Activated CD8-positive, alpha-beta memory T cell treated with anti-CD3 and anti-CD28 coated beads, Interleukin-2, amount 50 U/mL, for 24 hours (primary cell): ENCODE results near the gene MISP.
A peak's percentile ranks its signal among the peaks of the same experiment; 100 is the strongest.
"Not testable (repeated sequence)": the region's sequence is repeated elsewhere in the genome, so short reads cannot be mapped to it uniquely, and the experiment has no call there.

ENCODE experiments used
- DNase-seq: peaks from one replicate; pipeline ENCODE4 v3.0.0-alpha.2; 2020; ENCODE audit errors: extremely low read depth

The MISP gene

GRCh38 chr19:725461-726089 lies 25.3 kb upstream of the MISP start:
- no peak for DNase-seq

GRCh38 chr19:726993-727956 lies 23.6 kb upstream of the MISP start:
- DNase-seq = no peak

- no peak for DNase-seq
These were observed 22.9 kb upstream of the MISP start for GRCh38 chr19:728011-728410.

GRCh38 chr19:729564-729963 lies 21.3 kb upstream of the MISP start:
- not testable (repeated sequence) for DNase-seq

- no peak for DNase-seq
These were observed 20.8 kb upstream of the MISP start for GRCh38 chr19:729965-730668.

- DNase-seq = no peak
These were observed 19.9 kb upstream of the MISP start for GRCh38 chr19:731000-731399.

GRCh38 chr19:732148-733069 lies 18.5 kb upstream of the MISP start:
- DNase-seq = no peak

GRCh38 chr19:734716-735115 lies 16.2 kb upstream of the MISP start:
- DNase-seq = no peak

- no peak for DNase-seq
These were observed 14.8 kb upstream of the MISP start for GRCh38 chr19:736125-736524.

- peak; percentile 27 for DNase-seq
These were observed 13.3 kb upstream of the MISP start for GRCh38 chr19:737591-738093.

GRCh38 chr19:738509-739128 lies 12.3 kb upstream of the MISP start:
- no peak for DNase-seq

GRCh38 chr19:739998-740715 lies 10.8 kb upstream of the MISP start:
- no peak for DNase-seq

GRCh38 chr19:740816-741505 lies 10.0 kb upstream of the MISP start:
- not testable (repeated sequence) for DNase-seq

- no peak for DNase-seq
These were observed 9.3 kb upstream of the MISP start for GRCh38 chr19:741506-742131.

GRCh38 chr19:742540-743075 lies 8.3 kb upstream of the MISP start:
- DNase-seq = no peak

- no peak for DNase-seq
These were observed 7.7 kb upstream of the MISP start for GRCh38 chr19:743168-743687.

GRCh38 chr19:745138-745537 lies 5.8 kb upstream of the MISP start:
- DNase-seq = not testable (repeated sequence)

- no peak for DNase-seq
These were observed 4.6 kb upstream of the MISP start for GRCh38 chr19:746208-746819.
